ENCODE data around the gene TMPRSS6. TPM values are rescaled to one million over a fixed set of nuclear protein-coding genes. Genes with fewer than 3 reads are reported as not detected.

TMPRSS6 gene
- total and polyA plus RNA-seq, 2 of the 13 experiments (the other 11 are each of a cell fraction or from before 2014, with no cell fraction given) = 4.2 to 4.8 TPM

GRCh38 chr22:37043828-37044538, 65.5 kb downstream of the TMPRSS6 start (continued):
- TF ChIP-seq FUBP1 (CRISPR knock-in tag; IDR thresholded peaks at IDR 0.05; ENCODE audit: borderline replicate concordance) (no peak), SOX6 (IDR thresholded peaks at IDR 0.05) (no peak), SOX6 (CRISPR knock-in tag; IDR thresholded peaks at IDR 0.05) (peak; percentile 65), NR2F2 (IDR thresholded peaks at IDR 0.05; ENCODE audit: borderline replicate concordance, low read depth) (no peak; the same call in 1 of the 2 replicates), SOX13 (IDR thresholded peaks at IDR 0.05) (no peak; the same call in 1 of the 2 replicates), SOX13 (CRISPR knock-in tag; conservative IDR thresholded peaks at IDR 0.05 in 1 of 2, IDR thresholded peaks at IDR 0.05 in 1 of 2) (no peak), ZNF143 (CRISPR knock-in tag; IDR thresholded peaks at IDR 0.05) (peak; percentile 40; the same call in 1 of the 2 replicates), WIZ (CRISPR knock-in tag; IDR thresholded peaks at IDR 0.05) (no peak), ZBTB3 (CRISPR knock-in tag; IDR thresholded peaks at IDR 0.05; ENCODE audit: borderline replicate concordance, low read depth) (no peak; the same call in 1 of the 2 replicates), TBX2 (CRISPR knock-in tag; IDR thresholded peaks at IDR 0.05; ENCODE audit: borderline replicate concordance) (peak; percentile 12; the same call in 1 of the 2 replicates), NFE2 (CRISPR knock-in tag; IDR thresholded peaks at IDR 0.05) (no peak), FOXM1 (CRISPR knock-in tag; IDR thresholded peaks at IDR 0.05) (no peak), PLSCR1 (CRISPR knock-in tag; IDR thresholded peaks at IDR 0.05; ENCODE audit: borderline replicate concordance) (no peak), ATF7 (IDR thresholded peaks at IDR 0.05) (no peak), ATF7 (CRISPR knock-in tag; IDR thresholded peaks at IDR 0.05) (peak; percentile 52; the same call in 1 of the 2 replicates), ZNF496 (CRISPR knock-in tag; IDR thresholded peaks at IDR 0.05; ENCODE audit: insufficient replicate concordance) (no peak), SMAD1 (CRISPR knock-in tag; IDR thresholded peaks at IDR 0.05; ENCODE audit: borderline replicate concordance, low read depth) (peak; percentile 43; the same call in 1 of the 2 replicates), HNRNPLL (IDR thresholded peaks at IDR 0.05; ENCODE audit: low read depth, low read length, poor library complexity, severe bottlenecking) (peak; percentile 26), RFX1 (IDR thresholded peaks at IDR 0.05) (no peak), SAFB2 (CRISPR knock-in tag; IDR thresholded peaks at IDR 0.05; ENCODE audit: borderline replicate concordance, low read depth) (no peak), ZC3H4 (CRISPR knock-in tag; IDR thresholded peaks at IDR 0.05; ENCODE audit: borderline replicate concordance) (no peak), KAT2B (IDR thresholded peaks at IDR 0.05; ENCODE audit: borderline replicate concordance, low read depth, low read length) (no peak), TEAD2 (CRISPR knock-in tag; IDR thresholded peaks at IDR 0.05) (no peak), ZSCAN31 (CRISPR knock-in tag; IDR thresholded peaks at IDR 0.05; ENCODE audit: low read depth) (no peak; the same call in 1 of the 2 replicates)
- TF ChIP-seq, protein P1, sequence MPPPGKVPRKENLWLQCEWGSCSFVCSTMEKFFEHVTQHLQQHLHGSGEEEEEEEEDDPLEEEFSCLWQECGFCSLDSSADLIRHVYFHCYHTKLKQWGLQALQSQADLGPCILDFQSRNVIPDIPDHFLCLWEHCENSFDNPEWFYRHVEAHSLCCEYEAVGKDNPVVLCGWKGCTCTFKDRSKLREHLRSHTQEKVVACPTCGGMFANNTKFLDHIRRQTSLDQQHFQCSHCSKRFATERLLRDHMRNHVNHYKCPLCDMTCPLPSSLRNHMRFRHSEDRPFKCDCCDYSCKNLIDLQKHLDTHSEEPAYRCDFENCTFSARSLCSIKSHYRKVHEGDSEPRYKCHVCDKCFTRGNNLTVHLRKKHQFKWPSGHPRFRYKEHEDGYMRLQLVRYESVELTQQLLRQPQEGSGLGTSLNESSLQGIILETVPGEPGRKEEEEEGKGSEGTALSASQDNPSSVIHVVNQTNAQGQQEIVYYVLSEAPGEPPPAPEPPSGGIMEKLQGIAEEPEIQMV (CRISPR knock-in tag; IDR thresholded peaks at IDR 0.05; ENCODE audit: low read depth) = 0 out of 2 replicates have a peak, but pooled peaks have one; percentile 47
- TF ChIP-seq, protein P2, sequence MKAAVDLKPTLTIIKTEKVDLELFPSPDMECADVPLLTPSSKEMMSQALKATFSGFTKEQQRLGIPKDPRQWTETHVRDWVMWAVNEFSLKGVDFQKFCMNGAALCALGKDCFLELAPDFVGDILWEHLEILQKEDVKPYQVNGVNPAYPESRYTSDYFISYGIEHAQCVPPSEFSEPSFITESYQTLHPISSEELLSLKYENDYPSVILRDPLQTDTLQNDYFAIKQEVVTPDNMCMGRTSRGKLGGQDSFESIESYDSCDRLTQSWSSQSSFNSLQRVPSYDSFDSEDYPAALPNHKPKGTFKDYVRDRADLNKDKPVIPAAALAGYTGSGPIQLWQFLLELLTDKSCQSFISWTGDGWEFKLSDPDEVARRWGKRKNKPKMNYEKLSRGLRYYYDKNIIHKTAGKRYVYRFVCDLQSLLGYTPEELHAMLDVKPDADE (CRISPR knock-in tag; IDR thresholded peaks at IDR 0.05) = no peak
